ENCODE results near the gene LCMT1.

DNA sequence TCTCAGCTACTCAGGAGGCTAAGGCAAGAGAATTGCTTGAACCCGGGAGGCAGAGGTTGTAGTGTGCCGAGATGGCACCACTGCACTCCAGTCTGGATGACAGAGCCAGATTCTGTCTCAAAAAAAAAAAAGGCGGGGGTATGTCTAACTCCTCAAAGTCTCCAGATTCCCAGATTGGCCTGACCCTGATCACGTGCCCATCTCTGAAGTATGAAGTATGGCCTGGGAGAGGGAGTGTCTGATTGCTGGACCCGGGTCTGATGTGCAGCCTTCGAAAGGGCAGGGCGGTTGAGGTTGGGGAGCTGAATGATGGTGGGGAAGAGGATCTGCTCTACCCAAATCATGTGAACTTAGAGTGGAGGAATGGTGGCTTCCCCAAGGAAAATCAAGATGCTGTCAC, 87.9 kb downstream of the LCMT1 start:
- no peak for TF ChIP-seq POLR2A (IDR thresholded peaks at IDR 0.05)
- TF ChIP-seq, protein P1, sequence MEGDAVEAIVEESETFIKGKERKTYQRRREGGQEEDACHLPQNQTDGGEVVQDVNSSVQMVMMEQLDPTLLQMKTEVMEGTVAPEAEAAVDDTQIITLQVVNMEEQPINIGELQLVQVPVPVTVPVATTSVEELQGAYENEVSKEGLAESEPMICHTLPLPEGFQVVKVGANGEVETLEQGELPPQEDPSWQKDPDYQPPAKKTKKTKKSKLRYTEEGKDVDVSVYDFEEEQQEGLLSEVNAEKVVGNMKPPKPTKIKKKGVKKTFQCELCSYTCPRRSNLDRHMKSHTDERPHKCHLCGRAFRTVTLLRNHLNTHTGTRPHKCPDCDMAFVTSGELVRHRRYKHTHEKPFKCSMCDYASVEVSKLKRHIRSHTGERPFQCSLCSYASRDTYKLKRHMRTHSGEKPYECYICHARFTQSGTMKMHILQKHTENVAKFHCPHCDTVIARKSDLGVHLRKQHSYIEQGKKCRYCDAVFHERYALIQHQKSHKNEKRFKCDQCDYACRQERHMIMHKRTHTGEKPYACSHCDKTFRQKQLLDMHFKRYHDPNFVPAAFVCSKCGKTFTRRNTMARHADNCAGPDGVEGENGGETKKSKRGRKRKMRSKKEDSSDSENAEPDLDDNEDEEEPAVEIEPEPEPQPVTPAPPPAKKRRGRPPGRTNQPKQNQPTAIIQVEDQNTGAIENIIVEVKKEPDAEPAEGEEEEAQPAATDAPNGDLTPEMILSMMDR (IDR thresholded peaks at IDR 0.05): no peak

All from thyroid gland (tissue), 4 donors.